GM21515 (cell line): Measurements from ENCODE around the gene TMEM9B.

Experiments used
- ATAC-seq: cut with Tn5 transposase; IDR thresholded peaks from one replicate; pipeline ENCODE4 v1.9.1; 2021; ENCODE audit not compliant: unreplicated experiment

The TMEM9B gene

GRCh38 chr11:8930456-8931175 is 33.6 kb downstream of the TMEM9B start:
- no peak for ATAC-seq

- ATAC-seq: no peak
These were observed 35.1 kb downstream of the TMEM9B start for GRCh38 chr11:8928981-8929615.

- ATAC-seq: no peak
These were observed 36.0 kb downstream of the TMEM9B start for GRCh38 chr11:8928205-8928604.

- ATAC-seq: no peak
These were observed 37.0 kb downstream of the TMEM9B start for GRCh38 chr11:8927233-8927632.

- ATAC-seq: no peak
These were observed 38.0 kb downstream of the TMEM9B start for GRCh38 chr11:8926236-8926635.

- ATAC-seq: no peak
These were observed 38.5 kb downstream of the TMEM9B start for GRCh38 chr11:8925711-8926110.

- ATAC-seq: no peak
These were observed 41.6 kb downstream of the TMEM9B start for GRCh38 chr11:8922691-8923090.

GRCh38 chr11:8917157-8917825 is 47.0 kb downstream of the TMEM9B start:
- no peak for ATAC-seq

GRCh38 chr11:8914661-8915018 is 49.6 kb downstream of the TMEM9B start:
- no peak for ATAC-seq

GRCh38 chr11:8913961-8914660 is 50.1 kb downstream of the TMEM9B start:
- ATAC-seq: no peak

GRCh38 chr11:8911029-8911823 is 53.0 kb downstream of the TMEM9B start, which contains the start of gene AKIP1:
Gene AKIP1 (plus strand): TSS chr11:8911189. CDS start chr11:8911450, 261 bp downstream.
- ATAC-seq: peak; percentile 81

GRCh38 chr11:8910649-8911026 is 53.6 kb downstream of the TMEM9B start:
- ATAC-seq: no peak

GRCh38 chr11:8908099-8908498 is 56.1 kb downstream of the TMEM9B start:
- no peak for ATAC-seq

GRCh38 chr11:8907116-8907515 is 57.1 kb downstream of the TMEM9B start:
- ATAC-seq: no peak

GRCh38 chr11:8905528-8906165 is 58.6 kb downstream of the TMEM9B start:
- ATAC-seq: no peak

- ATAC-seq: no peak
These were observed 65.0 kb downstream of the TMEM9B start for GRCh38 chr11:8899119-8899753.
